GM19455 (cell line): Measurements from ENCODE around the gene EPB41L4B.

Experiments
- ATAC-seq: cut with Tn5 transposase; IDR thresholded peaks from one replicate; pipeline ENCODE4 v1.9.1; 2021; ENCODE audit not compliant: unreplicated experiment

Gene EPB41L4B

DNA sequence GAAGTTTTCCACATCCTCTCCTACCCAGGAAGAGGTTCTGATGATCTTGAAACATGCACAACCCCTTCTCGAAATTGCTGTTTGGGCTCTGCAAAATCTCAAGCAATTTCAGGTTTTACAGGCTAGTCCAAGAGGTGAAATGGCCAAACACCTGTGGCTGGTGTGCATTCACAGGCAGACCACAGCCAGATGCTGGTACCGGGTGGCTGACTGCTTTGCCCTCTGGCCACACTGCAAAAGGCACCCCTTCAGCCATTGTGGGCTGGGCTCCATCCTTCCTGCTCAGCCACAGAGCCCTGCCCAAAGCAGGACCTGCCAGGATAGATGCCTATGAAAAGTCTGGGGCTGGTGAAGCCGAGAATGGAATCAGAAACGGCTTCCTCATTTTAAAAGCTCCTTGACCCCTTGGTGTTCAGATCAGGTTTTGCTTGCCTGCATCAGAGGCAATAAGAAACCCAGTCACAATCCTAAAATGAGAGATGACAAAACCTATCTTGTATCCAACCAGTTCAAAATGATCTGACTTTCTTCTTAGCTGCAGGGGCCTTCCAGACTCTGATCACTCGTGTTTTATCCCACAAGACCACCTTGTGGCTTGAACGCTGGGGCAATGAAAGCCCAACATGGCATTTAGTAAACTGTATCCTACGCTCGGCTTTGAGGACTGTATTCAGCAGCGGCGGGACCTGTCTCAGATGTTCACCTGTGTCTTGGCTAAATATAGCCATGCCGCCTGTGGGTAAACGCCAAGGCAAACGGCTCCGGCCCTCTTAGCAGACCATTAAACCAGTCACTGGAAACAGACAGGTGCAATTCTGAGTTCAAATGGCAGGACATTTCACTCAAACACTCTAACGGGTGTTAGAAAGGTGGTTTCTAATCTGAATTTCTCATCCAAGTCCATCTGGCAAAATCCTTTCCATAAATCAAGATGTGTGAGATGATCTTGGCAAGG lies 49.6 kb downstream of the EPB41L4B start:
- ATAC-seq: no peak

DNA sequence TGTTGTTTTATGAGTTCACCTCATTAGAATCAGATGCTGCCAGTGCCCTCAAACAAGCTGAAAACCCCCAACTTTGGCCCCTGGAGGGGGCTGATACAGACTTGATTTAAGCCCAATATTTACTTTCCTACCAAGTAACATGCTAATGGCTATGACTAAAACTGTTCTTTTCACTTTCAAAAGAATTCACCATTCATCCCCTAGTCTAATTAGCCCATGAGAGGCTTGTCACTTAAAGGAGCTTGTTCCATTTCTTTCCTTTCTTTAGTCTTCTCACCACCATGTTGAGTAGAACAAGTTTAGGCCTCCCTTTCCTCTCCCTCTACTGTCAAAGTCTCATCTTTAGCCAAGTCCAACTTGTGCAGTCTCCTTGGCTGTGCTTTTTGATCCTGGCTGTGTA lies 50.4 kb downstream of the EPB41L4B start:
- ATAC-seq: no peak

DNA sequence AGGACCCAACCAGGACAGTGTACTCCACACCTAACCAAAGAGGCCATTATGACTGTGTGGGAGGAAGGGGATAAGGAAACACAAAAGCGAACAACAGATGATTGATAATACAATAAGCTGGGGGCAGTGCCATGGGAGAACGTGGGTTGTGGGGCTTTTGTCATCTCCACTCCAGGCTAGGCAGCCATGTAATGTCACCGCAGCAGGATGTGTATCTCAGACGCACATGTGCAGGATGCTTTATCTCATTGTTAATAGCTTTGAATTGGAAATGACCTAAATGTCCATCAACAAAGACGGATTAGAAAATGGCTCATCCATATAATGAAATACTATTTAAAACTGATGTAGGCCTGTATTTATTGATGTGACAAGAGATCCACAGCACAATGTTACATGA lies 51.0 kb downstream of the EPB41L4B start:
- ATAC-seq: no peak

DNA sequence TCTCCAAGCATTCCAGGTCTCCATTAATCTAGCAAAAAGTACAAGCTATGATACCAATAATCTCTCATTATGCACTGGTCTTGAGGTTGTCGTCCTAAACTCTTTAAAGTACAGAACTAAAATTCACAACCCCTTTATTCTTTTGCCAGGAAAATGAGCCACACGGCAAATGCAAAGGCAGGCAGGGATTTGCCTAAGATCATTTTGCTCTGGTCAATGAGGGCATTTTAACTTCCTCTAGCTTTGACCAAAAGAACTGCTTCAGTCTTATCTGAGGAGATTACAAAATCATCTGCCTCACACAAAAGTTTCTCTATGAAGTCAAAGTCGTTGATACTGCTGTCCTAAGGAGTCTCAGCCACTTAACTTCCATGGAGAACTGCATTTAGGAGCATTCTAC lies 51.8 kb downstream of the EPB41L4B start:
- no peak for ATAC-seq

DNA sequence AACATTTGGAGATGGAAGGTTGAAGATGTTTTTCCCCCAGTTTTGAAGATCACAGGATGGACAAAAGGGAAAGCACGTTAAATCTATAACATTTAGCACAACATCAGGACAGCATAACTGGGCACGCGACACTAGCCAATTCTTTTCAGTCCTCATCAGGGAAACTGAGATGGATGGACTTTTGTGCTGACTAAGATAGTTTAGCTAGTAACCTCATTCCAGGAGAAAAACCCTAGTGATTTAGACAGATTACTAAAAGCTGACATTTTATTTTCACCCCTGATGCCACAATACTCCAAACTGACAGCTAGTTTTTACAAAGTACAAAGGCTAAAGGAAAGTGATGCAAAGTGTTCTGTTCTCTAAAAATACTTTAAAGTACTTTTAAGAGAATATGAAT lies 53.3 kb downstream of the EPB41L4B start:
- no peak for ATAC-seq

DNA sequence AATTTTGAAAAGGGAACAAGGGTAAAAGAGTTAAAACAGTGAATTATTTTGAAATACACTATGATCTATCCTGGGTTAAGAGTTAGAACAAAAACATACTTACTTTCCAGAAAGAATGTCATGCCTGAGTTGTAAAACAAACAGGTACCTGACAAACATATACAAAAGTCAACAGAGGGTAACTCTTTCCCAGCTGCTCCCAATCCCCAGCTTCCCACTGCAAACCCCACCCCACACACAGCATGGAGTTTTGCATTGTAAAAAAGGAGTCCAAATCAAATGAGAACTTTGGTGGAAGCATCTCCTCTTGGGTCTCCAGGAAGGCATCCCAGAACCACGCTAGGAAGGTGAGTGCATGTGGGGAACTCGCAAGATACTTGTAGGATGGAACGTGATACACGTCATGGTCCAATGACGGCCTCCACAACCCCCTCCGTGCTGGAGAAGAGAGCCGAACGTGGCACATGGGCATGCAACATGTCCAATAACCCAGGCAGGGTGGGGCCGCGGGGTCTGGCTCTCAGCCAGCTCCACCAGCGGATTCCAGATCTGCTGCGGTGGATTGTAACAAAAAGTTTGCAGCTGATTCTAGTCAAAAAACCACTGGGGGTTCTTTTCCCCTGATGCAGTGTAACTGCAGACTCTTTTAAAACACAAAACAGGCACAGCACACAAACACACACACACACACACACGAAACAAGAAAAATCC lies 55.8 kb downstream of the EPB41L4B start:
- ATAC-seq: no peak

DNA sequence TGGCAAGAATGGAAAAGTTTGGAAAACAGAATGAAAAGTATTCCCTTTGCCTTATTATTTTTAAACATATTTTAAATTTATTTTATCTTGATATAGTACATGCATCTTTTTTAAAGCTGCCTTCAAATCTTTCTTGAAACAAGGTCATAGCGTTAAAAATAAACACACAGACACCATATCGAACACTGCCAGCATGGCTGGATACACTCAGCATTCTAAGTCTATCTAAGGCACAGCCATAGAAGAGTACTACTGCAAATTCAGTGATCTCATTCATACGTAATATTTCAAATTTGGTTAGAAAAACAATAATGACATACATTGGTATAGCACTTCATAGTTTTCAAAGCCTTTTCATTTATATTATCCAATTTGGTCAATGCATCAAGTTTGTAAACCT lies 57.5 kb downstream of the EPB41L4B start:
- no peak for ATAC-seq

DNA sequence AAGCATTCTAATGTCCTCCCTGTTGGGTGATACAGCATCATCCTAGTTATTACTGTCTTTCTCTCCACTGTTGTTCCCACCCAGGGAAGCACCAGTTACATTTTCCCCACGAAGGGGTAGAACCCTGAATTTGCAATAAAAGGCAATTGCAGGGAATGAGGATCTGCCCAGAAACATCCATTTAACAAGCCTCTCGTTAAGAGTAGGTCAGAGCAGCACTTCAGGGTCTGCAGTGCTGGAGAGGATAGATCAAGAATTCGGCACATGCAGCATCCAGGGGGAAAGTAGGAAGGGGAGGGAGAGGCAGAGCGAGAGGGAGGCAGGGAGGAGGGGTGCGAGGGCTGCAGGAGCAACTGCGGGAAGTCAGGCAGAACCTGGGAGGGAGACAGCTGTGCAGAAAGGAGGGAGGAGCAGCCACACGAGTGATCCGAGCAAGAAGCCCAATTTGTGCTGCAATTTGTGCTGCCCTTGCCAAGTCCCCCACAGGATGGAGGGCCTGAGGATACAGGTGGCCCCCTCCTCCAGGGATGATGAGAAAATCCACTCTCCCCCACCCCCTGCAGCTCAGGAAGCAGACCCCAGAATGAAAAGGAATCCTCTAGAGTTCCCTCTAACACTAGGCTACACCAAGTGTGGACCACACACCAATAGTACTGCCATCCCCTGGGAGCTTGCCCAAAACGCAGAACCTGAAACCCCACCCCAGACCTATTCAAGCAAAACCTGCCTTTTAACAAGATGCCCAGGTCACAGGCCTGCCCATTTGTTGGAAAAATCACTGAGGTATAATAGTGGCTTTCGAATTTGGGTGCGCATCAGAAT lies 62.2 kb downstream of the EPB41L4B start:
- ATAC-seq: no peak

DNA sequence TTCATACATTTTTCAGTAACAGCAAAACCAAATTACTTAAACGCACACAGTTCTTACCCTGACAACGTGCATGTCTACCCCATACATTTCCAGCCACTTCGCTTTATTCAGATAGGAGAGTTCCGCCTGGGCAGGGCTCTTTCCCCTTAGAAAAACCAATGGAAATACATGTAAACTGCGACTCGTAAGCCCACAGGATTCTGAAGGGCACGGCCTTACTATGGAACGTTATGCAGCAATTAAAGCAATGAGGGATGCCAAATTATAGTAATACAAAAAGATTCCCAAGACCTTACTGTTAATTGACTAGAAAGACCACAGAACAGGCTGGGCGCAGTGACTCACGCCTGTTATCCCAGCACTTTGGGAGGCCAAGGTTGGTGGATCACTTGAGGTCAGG lies 64.5 kb downstream of the EPB41L4B start:
- ATAC-seq: no peak

DNA sequence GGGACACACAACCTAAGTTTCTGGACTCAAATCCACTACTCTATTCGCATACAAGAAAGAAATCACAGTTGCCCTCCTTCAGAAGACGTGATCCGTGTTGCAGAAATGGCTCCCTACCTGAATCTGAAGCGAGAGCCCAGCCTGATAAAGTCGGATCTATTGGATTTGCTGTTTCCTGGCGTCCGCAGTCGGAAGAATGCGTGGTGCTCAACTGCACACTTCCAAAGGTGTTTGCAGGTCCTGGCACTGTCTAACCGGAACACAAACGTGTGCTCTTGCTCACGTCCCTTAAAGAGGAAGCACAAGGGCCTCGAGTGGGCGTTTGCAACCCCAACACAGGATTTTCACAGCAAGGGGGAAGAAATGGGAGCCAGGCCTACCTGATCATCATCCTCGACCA lies 65.5 kb downstream of the EPB41L4B start:
- ATAC-seq: no peak

DNA sequence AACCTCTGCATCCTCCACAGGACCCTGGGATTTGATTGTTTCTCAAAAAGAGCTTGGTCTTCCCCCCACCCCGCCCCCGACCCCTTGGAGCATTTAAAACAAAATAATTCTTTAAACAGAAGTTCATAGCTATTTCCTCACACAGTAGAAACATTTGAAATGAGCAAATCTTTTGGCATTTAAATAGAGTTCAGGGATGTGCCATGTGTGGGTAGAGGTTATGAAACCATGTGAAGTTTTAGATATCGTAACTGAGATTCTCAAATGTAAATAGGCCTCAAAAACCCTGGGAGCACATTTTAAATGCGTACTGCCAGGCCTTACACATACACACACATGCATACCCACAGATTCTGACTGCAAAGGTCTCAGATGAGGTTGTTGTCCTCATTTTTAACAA lies 66.5 kb downstream of the EPB41L4B start:
- no peak for ATAC-seq

DNA sequence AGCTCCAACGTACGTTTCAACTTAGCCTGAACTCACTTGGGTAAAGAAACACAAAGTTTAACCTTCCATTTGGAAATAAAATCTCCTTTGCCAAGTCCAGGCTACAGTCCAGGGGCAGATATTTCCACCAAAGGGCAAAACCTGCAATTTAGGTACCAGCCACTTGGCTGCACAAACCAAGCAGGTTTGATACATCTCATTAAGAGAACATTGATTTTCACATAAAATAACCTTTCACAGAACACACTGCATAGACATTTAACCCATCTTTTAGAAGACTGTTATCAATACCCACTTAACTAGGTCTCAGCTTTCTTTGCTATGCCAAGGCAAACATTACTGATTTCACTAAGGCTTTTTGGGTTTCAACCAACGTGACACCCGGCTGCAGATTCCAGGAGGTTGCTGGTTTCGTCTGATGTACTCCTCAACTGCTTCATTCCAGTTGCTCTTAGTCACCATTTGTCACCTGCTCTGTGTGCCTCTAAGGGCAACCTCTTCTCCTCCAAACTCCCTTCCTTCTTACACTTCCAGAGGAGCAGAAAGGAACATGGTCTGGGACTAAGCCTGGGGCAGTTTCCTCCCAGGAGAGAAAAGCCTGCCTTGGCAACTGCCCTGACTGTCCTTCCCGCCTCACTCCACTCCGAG lies 67.1 kb downstream of the EPB41L4B start:
- no peak for ATAC-seq

DNA sequence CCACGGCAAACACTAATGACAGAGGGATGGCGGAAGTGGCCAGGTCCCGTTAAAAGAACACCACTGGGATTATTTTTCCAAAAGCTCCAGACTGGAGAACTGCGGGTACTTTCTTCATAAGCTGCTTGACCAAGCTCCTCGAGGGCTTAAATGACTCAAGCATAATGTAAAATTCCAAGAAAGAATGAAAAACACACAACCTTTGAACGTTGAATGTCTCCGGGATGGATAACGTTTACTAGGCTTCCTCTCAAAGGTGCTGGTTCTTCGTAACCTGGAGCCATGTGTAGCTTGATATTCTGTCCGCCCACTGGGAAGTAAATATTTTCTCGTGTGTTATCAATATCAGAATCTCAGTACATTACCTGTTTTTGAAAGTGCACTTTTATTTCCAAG lies 67.6 kb downstream of the EPB41L4B start:
- no peak for ATAC-seq

DNA sequence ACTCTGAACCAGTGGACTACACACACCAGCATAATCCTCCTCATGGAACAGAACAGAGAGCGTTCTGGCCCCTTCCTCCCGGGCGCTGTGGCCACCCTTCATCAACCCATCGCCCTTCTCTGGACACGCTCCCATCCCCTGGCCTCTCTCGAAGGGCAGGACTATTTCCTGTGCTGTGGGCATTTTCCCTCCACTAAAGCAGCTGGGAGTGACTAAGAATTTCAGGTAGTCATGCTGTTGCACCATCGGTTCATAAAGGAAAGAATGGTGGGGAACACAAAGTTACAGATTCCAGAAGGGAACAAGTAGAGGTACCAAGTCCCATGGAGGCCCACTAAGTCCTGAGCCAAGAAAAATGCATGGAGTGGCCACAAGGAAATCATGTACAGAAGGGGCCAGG lies 68.6 kb downstream of the EPB41L4B start:
- no peak for ATAC-seq

DNA sequence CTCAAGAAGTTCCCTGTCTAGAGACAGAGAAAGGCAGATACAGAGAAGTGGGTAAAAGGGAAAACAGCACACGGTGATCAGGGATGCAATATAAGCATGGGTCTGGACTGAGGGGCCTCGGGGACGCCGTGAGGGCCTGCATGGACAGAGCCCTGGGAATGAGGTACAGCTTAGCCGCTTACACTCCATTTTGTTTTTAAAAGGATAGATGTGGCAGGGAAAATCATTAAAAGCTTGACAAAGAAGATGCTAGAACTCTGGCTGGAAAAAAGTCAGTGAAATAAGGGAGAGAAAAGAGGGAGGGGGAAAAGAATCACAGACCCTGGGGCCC lies 69.1 kb downstream of the EPB41L4B start:
- no peak for ATAC-seq

DNA sequence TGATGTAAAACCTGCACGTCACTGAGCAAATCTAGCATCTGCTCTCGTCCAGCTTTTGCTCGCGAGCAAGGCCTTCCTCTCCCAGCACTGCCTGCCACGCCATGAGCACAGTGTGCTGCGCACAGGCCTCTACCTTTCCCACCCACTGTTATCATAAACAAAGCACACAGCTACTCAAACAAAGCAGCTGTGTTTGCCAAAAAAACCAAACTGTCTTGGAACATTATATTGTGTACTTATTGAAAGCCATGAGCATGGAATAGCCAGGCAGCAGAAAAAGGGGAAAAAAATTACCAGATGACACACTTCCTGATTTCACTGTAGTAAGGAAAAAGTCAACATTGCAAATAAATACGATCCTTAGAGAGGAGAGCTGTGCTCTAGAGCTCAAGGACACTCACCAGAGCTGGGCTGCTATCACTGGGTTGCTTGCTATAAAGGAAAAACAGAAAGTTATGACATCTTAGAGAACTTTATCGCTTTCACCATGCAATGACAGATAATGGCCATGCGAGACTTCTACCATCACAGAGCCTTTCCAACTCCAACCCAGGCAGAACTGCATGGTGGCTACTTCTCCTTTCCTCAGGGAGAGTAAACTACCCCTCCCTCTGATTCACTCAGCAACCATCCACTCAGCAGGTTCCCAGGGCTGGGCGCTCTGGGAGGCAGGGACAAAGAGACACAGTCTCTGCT lies 69.6 kb downstream of the EPB41L4B start:
- ATAC-seq: no peak

DNA sequence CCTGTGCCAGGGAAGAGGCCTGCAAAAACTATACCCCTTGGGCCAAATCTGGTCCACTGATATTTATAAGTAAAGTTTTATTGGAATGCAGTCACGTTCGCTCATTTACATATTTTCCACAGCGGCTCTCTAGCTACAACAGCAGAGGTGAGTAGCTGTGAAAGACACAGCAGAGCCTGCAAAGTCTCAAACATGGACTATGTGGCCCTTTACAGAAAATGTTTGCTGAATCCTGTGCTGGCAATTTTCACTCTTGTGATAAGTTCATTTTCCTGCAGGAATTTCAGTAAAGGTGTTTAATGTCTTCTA lies 70.1 kb downstream of the EPB41L4B start:
- no peak for ATAC-seq

DNA sequence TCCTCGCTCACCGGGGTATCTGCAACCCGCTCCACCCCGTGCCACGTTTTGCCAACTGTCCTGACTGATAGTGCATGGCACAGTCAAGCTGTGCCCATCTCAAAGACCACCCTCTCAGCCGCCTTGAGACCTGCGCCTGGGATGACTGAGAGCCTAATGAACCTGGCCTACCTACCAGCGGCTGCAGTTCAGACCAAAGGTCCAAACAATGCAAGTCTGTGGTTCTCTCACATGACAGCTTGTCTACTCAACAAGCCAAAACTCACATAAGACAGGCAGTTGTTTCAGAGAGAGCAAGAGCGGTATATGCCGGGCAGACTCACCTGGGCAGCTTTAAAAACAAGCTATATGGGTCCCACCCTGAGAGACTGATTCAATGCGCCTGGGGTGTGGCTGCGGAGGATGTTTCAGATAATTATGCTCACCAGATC lies 70.5 kb downstream of the EPB41L4B start:
- no peak for ATAC-seq

DNA sequence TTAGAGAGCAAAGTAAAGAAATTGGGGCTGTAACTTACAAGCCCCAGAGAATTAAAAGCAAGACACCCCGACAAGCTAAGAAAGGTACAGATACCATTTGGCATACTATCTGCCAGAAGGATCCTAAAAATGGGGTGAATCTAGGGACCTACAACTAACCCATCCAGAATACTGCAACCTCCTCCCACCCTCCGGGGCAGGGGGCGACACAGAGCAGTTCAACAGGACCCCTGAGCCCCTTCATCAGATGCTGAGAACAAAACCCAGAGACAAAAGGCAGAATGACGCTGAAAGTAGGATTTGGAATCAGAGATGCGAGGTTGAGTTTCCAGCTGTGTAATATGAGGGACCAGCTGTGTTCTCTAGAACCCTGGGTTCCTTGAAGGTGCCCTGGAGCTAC lies 71.2 kb downstream of the EPB41L4B start:
- ATAC-seq: no peak

DNA sequence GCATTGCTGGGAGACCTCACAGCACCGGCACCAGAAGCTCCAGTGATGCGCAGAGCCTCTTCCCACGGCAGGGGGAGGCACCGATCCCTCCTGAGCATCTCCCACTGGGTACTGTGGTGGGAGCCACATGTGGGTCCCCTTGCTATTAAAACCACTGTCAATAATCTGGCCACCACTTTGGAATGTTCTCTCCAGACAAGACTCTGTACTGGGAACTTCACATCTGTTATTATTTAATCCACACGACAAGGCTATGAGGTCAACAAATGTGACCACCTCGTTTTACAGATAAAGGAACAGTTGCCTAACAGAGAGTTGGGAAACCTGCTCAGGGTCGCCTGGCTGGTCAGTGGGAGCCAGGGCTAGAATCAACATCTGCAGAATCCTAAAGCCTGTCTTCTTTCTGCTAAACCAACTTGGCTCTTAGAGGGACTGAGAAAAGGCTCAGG lies 72.7 kb downstream of the EPB41L4B start:
- no peak for ATAC-seq

DNA sequence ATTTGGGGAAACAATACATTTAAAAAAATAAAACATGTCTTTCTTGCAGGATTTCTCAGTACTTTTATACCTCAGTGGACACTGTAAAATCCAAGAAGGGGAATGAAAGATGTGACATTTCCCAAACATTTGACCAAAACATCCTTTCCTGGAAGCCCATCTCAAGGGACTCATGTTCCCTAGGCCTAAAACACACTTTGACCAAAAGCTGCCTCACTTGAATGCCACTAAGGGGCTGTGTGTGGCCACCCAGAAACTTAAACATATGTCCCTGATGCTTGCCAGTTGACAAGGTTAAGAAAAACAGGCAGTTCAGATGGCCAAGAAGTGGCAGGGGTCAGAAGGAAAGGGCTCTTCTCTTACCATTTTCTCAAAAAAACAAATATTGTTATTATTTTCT lies 73.6 kb downstream of the EPB41L4B start:
- no peak for ATAC-seq
